Measurements from ENCODE around the gene FGR. TPM values are rescaled to one million over a fixed set of nuclear protein-coding genes. Genes with fewer than 3 reads are reported as not detected.

Gene FGR
- total and polyA plus RNA-seq, 2 experiments from 2014 or later: 0.53 to 0.56 TPM

DNA sequence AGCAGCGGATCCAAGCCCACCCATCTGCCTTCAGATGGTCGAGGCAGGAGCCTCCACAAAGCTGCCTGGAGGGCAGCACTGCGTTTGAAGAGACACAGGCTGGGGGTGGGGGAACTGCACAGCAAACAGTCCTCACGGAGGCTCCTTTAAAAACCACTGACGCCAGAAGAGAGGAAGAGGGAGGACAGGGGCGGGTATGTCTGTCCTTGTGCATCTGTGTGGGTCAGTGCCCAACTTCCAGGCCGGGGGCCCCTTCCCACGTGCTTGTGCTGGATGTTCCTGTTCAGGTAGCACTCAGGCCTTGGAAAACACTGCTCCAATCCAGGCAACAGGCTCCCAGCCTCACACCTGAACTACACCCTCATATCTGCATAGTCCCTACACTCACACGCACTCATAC is 38.7 kb downstream of the FGR start:
- Mint-ChIP-seq H3K27ac (no peak overlapping the region), H3K4me3 (no peak overlapping the region), H3K4me1 (peaks cover 33% of the 10 kb centered on the region), H3K36me3 (ENCODE audit: low read depth) (no peaks in the 10 kb centered on the region; the same call in 2 of the 3 replicates), H3K9me3 (no peaks in the 10 kb centered on the region), H3K27me3 (ENCODE audit: insufficient read depth, low read depth, poor library complexity) (peaks cover 11% of the 10 kb centered on the region)
- TF ChIP-seq CREB1 (CRISPR knock-in tag; IDR thresholded peaks at IDR 0.05; ENCODE audit: low read depth) (no peak), NANOG (IDR thresholded peaks at IDR 0.05; ENCODE audit: borderline replicate concordance) (no peak), EZH2phosphoT487 (IDR thresholded peaks at IDR 0.05; ENCODE audit: unreplicated experiment) (no peak), STAT1 (IDR thresholded peaks at IDR 0.05; ENCODE audit: unreplicated experiment) (no peak), ZNF331 (CRISPR knock-in tag; IDR thresholded peaks at IDR 0.05; ENCODE audit: low read depth) (no peak), ZNF114 (CRISPR knock-in tag; IDR thresholded peaks at IDR 0.05) (no peak), ETS1 (IDR thresholded peaks at IDR 0.05) (no peak), JUNB (IDR thresholded peaks at IDR 0.05; ENCODE audit: unreplicated experiment) (no peak), POLR2AphosphoS5 (IDR thresholded peaks at IDR 0.05; ENCODE audit: low read depth) (no peak), EZH2 (IDR thresholded peaks at IDR 0.05; ENCODE audit: low read depth, unreplicated experiment) (no peak), ZNF462 (CRISPR knock-in tag; IDR thresholded peaks at IDR 0.05) (no peak)
- TF ChIP-seq, protein P1, sequence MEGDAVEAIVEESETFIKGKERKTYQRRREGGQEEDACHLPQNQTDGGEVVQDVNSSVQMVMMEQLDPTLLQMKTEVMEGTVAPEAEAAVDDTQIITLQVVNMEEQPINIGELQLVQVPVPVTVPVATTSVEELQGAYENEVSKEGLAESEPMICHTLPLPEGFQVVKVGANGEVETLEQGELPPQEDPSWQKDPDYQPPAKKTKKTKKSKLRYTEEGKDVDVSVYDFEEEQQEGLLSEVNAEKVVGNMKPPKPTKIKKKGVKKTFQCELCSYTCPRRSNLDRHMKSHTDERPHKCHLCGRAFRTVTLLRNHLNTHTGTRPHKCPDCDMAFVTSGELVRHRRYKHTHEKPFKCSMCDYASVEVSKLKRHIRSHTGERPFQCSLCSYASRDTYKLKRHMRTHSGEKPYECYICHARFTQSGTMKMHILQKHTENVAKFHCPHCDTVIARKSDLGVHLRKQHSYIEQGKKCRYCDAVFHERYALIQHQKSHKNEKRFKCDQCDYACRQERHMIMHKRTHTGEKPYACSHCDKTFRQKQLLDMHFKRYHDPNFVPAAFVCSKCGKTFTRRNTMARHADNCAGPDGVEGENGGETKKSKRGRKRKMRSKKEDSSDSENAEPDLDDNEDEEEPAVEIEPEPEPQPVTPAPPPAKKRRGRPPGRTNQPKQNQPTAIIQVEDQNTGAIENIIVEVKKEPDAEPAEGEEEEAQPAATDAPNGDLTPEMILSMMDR (conservative IDR thresholded peaks at IDR 0.05; ENCODE audit: low read depth in 2 of 2): no peak
- TF ChIP-seq, protein P2, sequence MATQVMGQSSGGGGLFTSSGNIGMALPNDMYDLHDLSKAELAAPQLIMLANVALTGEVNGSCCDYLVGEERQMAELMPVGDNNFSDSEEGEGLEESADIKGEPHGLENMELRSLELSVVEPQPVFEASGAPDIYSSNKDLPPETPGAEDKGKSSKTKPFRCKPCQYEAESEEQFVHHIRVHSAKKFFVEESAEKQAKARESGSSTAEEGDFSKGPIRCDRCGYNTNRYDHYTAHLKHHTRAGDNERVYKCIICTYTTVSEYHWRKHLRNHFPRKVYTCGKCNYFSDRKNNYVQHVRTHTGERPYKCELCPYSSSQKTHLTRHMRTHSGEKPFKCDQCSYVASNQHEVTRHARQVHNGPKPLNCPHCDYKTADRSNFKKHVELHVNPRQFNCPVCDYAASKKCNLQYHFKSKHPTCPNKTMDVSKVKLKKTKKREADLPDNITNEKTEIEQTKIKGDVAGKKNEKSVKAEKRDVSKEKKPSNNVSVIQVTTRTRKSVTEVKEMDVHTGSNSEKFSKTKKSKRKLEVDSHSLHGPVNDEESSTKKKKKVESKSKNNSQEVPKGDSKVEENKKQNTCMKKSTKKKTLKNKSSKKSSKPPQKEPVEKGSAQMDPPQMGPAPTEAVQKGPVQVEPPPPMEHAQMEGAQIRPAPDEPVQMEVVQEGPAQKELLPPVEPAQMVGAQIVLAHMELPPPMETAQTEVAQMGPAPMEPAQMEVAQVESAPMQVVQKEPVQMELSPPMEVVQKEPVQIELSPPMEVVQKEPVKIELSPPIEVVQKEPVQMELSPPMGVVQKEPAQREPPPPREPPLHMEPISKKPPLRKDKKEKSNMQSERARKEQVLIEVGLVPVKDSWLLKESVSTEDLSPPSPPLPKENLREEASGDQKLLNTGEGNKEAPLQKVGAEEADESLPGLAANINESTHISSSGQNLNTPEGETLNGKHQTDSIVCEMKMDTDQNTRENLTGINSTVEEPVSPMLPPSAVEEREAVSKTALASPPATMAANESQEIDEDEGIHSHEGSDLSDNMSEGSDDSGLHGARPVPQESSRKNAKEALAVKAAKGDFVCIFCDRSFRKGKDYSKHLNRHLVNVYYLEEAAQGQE (IDR thresholded peaks at IDR 0.05; ENCODE audit: unreplicated experiment): no peak
- no peak overlapping the region for H3K27ac ChIP-seq (ENCODE audit: low read depth)
- no peak overlapping the region for H3K4me2 ChIP-seq
- H3K4me1 ChIP-seq (ENCODE audit: insufficient read depth): peaks cover 74% of the 10 kb centered on the region
- H3K4me3 ChIP-seq: no peak overlapping the region
- H3K9me2 ChIP-seq (ENCODE audit: insufficient read depth): no peaks in the 10 kb centered on the region
- ATAC-seq (no peak), DNase-seq (ENCODE audit: low spot score) (no peak)
- no peaks in the 10 kb centered on the region for H3K36me3 ChIP-seq (ENCODE audit: insufficient read depth)
- H2AFZ ChIP-seq: no peak overlapping the region
- H4K20me1 ChIP-seq (replicated peaks; ENCODE audit: insufficient read depth): peaks cover 13% of the 10 kb centered on the region
- H3K27me3 ChIP-seq (ENCODE audit: insufficient read depth): no peaks in the 10 kb centered on the region
- H3F3A ChIP-seq (replicated peaks; ENCODE audit: low read depth): peaks cover 6% of the 10 kb centered on the region; the same call in 1 of the 2 replicates
- peaks cover 63% of the 10 kb centered on the region for H3K79me2 ChIP-seq (replicated peaks; ENCODE audit: insufficient read depth)

Data from GM23338 (cell line).